Stromal cell of bone marrow (primary cell): ENCODE results near the gene ABHD8.

Source experiments
- DNase-seq: peaks from one replicate; pipeline ENCODE4 v3.0.0-alpha.2; 2012; ENCODE audit warnings: low read depth

The ABHD8 gene

GRCh38 chr19:17333611-17334413 is 30.6 kb upstream of the ABHD8 start:
- peak; percentile 77 for DNase-seq

- DNase-seq, result no peak
These were observed 29.7 kb upstream of the ABHD8 start for GRCh38 chr19:17332677-17333581.

DNA sequence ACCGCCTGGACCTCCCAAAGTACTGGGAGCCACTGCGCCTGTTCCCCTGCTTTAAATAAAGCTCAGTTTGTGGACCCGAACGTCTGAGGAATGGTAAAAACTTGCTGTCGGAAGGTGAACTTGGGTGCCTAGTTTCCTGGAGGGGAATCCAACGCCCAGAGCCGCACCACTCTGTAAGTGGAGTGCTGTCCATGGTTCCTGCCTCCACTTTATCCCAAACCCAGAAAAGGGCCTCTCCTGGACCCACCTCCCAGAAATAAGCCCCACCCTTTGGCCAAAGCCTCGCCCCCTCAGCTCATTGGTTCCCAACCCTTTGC is 29.1 kb upstream of the ABHD8 start:
- no peak for DNase-seq

GRCh38 chr19:17331045-17331558 is 27.9 kb upstream of the ABHD8 start:
- DNase-seq, result no peak

DNA sequence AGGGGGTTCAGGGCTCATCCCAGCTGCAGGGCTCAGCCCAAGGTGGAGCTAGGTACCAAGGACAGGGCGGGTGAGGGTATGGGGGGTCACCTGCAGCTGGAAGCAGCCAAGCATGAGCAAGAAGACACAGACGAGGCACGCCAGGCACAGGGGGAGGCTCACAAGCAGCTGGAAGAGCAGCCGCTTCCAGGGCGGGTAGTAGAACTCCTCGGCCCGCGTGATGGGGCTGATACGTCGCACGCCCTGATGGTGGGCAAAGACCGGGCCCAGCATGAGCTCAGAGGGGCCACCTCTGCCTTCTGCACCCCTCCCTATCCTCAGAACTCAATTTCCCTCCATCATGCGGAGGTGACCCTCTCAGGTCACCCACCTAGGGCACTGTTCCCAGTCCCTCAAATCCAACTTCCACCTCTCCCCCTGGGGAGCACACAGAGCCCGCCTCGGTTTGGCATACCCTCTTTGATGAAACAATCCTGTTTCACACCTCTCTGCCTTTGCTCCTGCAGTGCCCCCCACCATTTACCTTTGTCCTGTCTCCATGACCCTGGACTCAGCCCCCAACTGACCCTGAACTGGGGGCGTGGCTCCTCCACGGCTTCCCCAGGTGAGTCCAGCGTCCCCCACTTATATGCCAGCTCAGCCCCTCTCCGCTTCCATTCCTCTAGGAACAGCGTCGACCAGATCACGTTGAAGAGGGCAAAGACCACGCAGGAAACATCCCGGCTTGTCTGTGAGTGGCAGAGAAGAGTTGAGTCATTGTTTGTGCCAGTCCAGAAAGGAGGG is 27.2 kb upstream of the ABHD8 start:
- DNase-seq, result no peak

GRCh38 chr19:17329366-17330261 is 26.4 kb upstream of the ABHD8 start:
- DNase-seq, result no peak

- DNase-seq, result no peak
These were observed 25.5 kb upstream of the ABHD8 start for GRCh38 chr19:17328517-17329365.

DNA sequence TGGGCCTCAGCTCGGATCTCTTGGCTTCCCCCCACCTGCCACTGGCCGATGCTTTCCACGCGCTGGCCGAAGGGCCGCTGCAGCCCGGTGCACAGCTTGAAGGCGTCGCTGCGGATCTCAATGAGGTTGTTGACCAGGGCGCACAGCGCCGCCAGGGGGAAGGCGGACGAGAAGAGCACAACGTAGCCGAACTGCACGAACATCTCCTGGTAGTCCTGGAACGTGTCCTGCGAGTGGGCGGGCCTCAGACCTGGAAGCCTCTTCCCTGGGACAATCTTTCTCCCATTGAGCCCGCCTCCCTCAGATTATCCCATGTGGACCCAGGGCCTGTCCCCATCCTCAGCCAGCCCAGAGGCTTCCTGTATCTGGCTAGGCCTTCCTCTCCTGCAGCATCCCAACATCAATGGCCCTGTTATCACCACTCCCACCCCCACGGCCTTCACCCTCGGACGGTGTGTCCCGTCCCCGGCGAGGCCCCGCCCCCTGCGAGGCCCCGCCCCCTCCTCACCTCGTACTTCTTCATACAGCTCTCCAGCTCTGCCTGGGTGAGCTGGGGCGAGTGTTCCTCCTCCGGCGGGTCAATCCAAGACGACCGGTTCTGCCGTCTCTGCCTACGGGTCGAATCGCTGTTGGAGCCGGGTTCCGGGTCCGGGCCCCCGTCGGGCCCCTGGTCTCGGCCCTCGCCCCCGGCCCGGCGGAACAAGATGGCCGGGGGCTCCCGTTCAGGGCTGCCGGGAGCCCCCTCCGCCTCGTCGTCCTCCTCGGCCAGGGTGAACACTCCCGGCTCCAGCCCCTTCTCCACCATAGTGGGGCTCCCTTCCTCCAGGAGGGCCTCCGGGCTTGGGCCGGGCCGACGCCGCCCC is 24.7 kb upstream of the ABHD8 start:
- no peak for DNase-seq

DNA sequence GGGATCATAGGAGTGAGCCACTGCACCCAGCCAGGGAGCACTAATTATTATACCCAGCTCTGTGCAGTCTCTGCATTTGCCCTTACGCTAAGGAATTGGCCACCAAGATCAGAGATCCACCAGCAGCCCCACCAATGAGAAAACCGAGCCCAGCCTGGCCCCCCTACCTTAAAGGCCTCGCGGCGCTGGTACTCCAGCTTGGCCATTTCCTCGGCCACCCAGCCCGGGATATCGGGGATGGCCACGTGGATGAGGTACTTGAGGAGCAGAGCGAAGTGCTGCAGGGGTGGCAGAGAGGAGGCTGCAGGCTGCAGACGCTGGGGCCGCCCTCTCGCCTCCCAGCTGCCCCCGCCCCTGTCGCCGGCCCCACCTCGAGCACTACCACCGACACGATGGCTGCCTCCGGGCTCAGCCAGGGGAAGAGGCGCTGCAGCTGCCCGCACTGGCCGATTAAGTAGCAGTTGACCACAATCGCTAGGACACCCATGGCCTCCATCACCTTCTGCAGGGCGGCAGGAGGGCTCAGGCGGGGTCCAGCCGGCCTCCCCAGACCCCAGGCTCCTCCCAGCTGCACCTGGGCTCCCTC is 23.9 kb upstream of the ABHD8 start:
- DNase-seq, result no peak

DNA sequence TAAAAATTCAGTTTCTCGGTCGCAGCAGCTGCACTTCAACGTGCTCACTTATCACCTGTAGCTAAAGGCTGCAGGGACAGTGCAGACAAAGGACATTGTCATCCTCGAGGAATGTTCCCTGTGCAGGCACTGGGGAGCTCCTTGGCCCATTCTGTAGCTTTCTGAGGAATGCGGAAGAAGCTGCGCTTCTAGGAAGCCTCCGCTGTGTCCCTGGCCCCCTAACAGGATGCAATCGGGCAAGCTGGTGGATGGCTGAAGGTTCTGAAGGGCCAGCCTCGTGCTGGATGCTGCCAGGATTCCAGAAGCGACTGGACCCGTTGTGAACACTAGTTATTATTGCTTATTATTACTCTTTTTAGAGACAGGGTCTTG is 23.4 kb upstream of the ABHD8 start:
- DNase-seq, result no peak

- peak; percentile 43 for DNase-seq
These were observed 22.8 kb upstream of the ABHD8 start for GRCh38 chr19:17325881-17326594.

DNA sequence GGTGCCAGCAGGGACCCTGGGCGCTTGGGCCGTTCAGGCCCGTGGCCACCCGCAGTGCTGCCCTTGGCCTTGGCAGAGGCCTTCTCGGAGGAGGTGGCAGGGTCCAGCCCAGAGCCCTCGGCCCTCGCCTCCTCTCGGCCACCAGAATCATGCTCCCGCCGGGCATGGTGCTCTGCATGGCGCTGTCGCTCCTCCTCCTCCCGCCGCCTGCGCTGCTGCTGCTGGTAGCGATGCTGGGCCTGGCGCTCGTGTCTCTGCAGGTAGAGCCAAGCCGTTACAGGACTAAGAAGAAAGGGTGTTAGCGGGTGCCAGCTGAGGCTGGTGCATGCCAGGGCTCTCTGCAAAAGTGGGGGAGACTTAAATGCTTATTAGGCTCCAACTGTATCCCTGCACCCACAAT is 21.9 kb upstream of the ABHD8 start:
- no peak for DNase-seq

- DNase-seq, result no peak
These were observed 21.3 kb upstream of the ABHD8 start for GRCh38 chr19:17324357-17325114.

- no peak for DNase-seq
These were observed 20.7 kb upstream of the ABHD8 start for GRCh38 chr19:17323964-17324332.

GRCh38 chr19:17323300-17323963 is 20.2 kb upstream of the ABHD8 start:
- DNase-seq, result no peak

DNA sequence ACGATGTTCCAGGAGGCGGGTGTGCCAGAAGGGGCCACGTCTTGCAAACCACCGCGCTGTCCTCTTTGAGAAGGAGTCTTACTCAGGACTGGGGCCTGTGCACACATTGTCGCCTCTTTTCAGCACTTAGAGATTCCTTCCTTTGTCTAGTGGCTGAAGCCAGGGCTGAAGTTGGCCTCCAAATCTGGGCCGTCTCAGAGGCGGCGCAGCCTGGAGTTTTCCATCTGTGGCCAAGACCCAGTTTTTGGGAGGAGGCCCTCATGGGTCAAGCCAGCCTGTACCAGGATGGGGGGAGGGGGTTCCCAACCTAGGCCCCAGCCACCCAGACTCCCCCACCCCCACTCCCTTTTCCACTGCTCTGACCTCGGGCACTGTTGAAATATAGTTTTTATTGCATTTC is 19.6 kb upstream of the ABHD8 start:
- no peak for DNase-seq
